Measurements from ENCODE around the gene UBQLN1.
"Not testable (repeated sequence)": the region's sequence is repeated elsewhere in the genome, so short reads cannot be mapped to it uniquely, and the experiment has no call there.

The UBQLN1 gene

DNA sequence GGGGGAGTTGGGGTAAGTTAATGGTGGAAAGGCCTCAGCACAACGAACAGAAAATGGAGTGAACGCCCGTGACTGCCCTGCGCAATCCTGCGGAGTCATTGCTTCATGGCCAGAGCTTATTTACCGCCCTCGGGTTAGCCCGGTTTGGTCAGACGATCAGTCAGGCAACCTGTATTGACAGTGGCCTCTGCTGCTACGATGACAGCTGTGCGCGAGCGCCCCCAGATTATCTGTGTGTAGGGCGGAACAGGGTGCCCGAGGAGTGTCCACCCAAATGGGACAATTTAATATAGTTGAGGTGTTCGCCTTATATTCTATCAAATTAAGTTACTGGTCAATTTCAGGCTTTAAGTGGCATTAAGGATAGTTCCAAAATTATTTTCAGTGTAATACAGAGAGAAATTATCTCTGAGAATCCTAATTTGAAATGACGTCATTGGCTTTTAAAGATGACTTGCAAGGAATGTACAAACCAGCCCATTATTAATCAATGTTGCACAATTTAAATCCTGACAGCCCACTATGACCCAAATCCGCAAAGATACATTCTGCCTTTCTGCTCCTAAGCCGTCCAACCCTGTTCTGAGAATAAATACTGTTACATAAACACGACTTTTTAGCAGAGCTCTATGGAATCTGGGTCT, 879 bp upstream of the UBQLN1 start:
- DNase-seq (ENCODE audit: low spot score) = peak; percentile 69
- TF ChIP-seq, protein P1, sequence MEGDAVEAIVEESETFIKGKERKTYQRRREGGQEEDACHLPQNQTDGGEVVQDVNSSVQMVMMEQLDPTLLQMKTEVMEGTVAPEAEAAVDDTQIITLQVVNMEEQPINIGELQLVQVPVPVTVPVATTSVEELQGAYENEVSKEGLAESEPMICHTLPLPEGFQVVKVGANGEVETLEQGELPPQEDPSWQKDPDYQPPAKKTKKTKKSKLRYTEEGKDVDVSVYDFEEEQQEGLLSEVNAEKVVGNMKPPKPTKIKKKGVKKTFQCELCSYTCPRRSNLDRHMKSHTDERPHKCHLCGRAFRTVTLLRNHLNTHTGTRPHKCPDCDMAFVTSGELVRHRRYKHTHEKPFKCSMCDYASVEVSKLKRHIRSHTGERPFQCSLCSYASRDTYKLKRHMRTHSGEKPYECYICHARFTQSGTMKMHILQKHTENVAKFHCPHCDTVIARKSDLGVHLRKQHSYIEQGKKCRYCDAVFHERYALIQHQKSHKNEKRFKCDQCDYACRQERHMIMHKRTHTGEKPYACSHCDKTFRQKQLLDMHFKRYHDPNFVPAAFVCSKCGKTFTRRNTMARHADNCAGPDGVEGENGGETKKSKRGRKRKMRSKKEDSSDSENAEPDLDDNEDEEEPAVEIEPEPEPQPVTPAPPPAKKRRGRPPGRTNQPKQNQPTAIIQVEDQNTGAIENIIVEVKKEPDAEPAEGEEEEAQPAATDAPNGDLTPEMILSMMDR (conservative IDR thresholded peaks at IDR 0.05; ENCODE audit: low read depth) = peak; percentile 53
- POLR2A ChIA-PET (ENCODE audit: low non-redundant PET) = no interaction called here
- peak overlapping the region; percentile 97 for H3K27ac ChIP-seq
- CTCF ChIA-PET = interaction anchor here (0.5 to 1.2 kb wide), 9 partner anchors 13 to 114 kb away, joined by 3 to 6 read pairs (median 4); no protein-coding TSS in a partner anchor

DNA sequence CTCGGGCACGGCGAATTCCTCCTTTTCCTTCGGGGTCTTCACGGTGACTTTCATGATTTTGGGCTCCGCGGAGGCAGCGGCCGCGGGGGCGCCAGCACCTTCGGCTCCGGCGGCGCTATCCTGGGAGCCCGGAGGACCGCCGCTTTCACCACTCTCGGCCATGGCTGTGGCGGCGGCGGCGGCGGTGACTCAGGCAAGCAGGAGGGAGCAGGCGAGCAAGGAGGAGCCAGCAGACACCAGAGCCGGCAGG, 315 bp downstream of the UBQLN1 start:
- POLR2A ChIA-PET (ENCODE audit: low non-redundant PET) = no interaction called here

DNA sequence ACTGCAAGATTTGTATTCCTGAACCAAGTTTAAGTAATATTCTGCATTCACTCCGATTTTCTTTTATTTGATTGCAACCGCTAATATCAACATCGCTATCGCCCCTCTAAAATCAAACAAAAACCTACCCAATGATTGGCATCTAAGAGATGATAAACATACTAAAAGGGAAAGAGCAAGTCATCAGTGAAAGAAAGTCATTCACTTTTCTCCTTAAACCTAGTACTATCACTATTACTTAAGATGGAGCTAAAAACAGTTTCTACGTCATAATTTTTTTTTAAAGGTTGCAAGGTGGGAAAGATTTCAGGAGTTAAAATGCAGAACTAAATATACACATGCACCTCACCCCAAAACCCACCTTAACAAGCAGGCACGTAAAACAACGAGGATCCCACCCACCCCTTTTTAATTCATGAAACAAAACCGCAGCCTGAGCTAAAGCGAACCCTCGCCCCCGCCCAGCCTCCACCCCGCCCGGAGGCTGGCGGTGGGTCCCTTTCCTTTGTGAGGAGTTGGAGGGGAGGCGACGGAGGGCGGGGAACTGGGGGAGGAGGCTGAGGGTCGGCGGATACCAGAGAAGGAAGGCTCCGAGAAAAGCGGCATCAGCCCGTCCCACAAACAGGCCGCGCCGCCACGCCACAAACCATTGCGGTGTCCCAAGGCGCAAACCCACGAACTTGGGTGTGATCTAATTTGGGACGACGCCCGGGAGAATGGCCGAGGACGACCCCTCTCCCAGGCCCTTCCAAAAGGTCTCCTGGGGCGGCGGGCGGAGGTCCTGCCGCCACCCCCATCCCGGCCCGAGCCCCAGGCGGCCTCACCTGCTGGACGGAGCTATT, 861 bp downstream of the UBQLN1 start:
- TF ChIP-seq, protein P1 (conservative IDR thresholded peaks at IDR 0.05; ENCODE audit: low read depth) = no peak
- ChIA-PET CTCF (no interaction called here), POLR2A (ENCODE audit: low non-redundant PET) (interaction anchor here (0.8 kb wide), 1 partner anchor 84 kb away, joined by 3 read pairs; the partner anchor contains the start of gene IDNK)
- H3K27ac ChIP-seq = peak overlapping the region; percentile 97
- no peak for DNase-seq (ENCODE audit: low spot score)

More for the DNA sequence above, 315 bp downstream of the UBQLN1 start:
- H3K27ac ChIP-seq = peak overlapping the region; percentile 97
- TF ChIP-seq, protein P1 (conservative IDR thresholded peaks at IDR 0.05; ENCODE audit: low read depth) = no peak
- DNase-seq (ENCODE audit: low spot score) = peak; percentile 79
- CTCF ChIA-PET = no interaction called here

- POLR2A ChIA-PET (ENCODE audit: low non-redundant PET) = interaction anchor here (0.7 kb wide), 1 partner anchor 14 kb away, joined by 3 read pairs; no protein-coding TSS in a partner anchor
- CTCF ChIA-PET; H3K27ac ChIP-seq; DNase-seq (ENCODE audit: low spot score): not testable (repeated sequence)
Observed at GRCh38 chr9:83705219-83705651, 2.5 kb downstream of the UBQLN1 start.

DNA sequence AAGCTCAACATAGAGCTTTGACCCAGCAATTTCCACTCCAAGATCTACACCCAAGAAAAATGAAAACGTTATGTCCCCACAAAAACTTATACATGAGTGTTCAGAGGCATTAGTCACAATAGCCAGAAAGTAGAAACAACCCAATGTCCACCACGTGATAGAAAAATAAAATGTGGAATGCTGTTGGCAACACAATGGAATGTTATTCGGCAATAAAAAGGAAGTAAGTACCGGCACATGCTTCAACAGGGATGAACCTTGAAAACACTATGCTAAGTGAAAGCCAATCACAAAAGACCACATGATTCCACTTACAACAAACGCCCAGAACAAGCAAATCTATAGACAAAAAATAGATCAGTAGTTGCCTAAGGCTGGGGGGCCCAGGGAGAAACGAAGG, 6.0 kb downstream of the UBQLN1 start:
- DNase-seq (ENCODE audit: low spot score) = peak; percentile 57

DNA sequence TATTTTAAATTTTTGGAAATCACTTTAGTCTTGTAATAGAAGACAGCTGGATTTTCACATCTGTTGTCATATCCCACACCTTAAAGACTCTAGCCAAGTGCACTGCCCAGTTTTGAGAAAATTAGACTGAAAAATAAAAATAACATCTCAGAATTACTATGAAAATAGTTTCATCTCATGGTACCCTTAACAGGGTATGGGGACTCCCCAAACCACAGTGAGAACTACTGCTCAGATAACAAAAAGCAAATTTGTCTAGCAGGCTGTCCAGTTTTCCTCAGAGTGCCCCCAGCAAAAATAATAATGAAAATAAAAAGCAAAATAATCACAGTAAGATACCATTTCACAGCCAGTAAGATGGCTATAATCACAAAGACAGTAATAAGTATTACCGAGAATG, 6.5 kb downstream of the UBQLN1 start:
- DNase-seq (ENCODE audit: low spot score) = no peak
- no peak overlapping the region for H3K27ac ChIP-seq
- POLR2A ChIA-PET (ENCODE audit: low non-redundant PET) = no interaction called here
- CTCF ChIA-PET = no interaction called here
- TF ChIP-seq, protein P1 (conservative IDR thresholded peaks at IDR 0.05; ENCODE audit: low read depth) = no peak

More for the DNA sequence above, 6.0 kb downstream of the UBQLN1 start:
- H3K27ac ChIP-seq = no peak overlapping the region
- ChIA-PET CTCF (no interaction called here), POLR2A (ENCODE audit: low non-redundant PET) (no interaction called here)
- TF ChIP-seq, protein P1 (conservative IDR thresholded peaks at IDR 0.05; ENCODE audit: low read depth) = no peak

GRCh38 chr9:83699615-83700014, 8.1 kb downstream of the UBQLN1 start:
- H3K27ac ChIP-seq = no peak overlapping the region
- TF ChIP-seq, protein P1 (conservative IDR thresholded peaks at IDR 0.05; ENCODE audit: low read depth) = no peak
- ChIA-PET CTCF (no interaction called here), POLR2A (ENCODE audit: low non-redundant PET) (no interaction called here)
- no peak for DNase-seq (ENCODE audit: low spot score)

Data from RWPE1 (cell line).